Neural progenitor cell (in vitro differentiated cells): Measurements from ENCODE around the gene JAK3. TPM values are rescaled to one million over a fixed set of nuclear protein-coding genes. Genes with fewer than 3 reads are reported as not detected.
"Not testable (repeated sequence)": the region's sequence is repeated elsewhere in the genome, so short reads cannot be mapped to it uniquely, and the experiment has no call there.

Experiments
- DNase-seq: peaks from one replicate; pipeline ENCODE4 v3.0.0-alpha.2; 2016; ENCODE audit warnings: low spot score
- H2AFZ ChIP-seq: fragments of 200-600 bp; sonication (generic); replicated peaks from 2 replicates; pipeline ENCODE4 v1.6.1; 2016; ENCODE audit warnings: antibody characterized with exemption
- H3F3A ChIP-seq: fragments of 200-600 bp; sonication (generic); 2 replicates; pipeline ENCODE4 v1.6.1; 2016; ENCODE audit warnings: antibody characterized with exemption, low read depth
- H3K27ac ChIP-seq: fragments of 200-600 bp; sonication (generic); 2 replicates; pipeline ENCODE4 v1.5.1; 2016; ENCODE audit warnings: mild to moderate bottlenecking
- H3K27me3 ChIP-seq: fragments of 200-600 bp; sonication (generic); 2 replicates; pipeline ENCODE4 v1.6.1; 2016; ENCODE audit warnings: mild to moderate bottlenecking, moderate library complexity
- H3K36me3 ChIP-seq: fragments of 200-600 bp; sonication (generic); 2 replicates; pipeline ENCODE4 v1.5.1; 2016
- H3K4me1 ChIP-seq: fragments of 200-600 bp; sonication (generic); 2 replicates; pipeline ENCODE4 v1.6.1; 2016; ENCODE audit warnings: mixed run types
- H3K4me2 ChIP-seq: fragments of 200-600 bp; sonication (generic); 2 replicates; pipeline ENCODE4 v1.6.1; 2016
- H3K4me3 ChIP-seq: fragments of 200-600 bp; sonication (generic); 2 replicates; pipeline ENCODE4 v1.5.1; 2016
- H3K79me2 ChIP-seq: fragments of 200-600 bp; sonication (generic); 2 replicates; pipeline ENCODE4 v1.6.1; 2016; ENCODE audit warnings: low read depth
- H3K9ac ChIP-seq: fragments of 200-600 bp; sonication (generic); 2 replicates; pipeline ENCODE4 v1.6.1; 2016
- H3K9me3 ChIP-seq: fragments of 200-600 bp; sonication (generic); 2 replicates; pipeline ENCODE4 v1.5.1; 2016; ENCODE audit warnings: low read depth
- H4K20me1 ChIP-seq: fragments of 200-600 bp; sonication (generic); 2 replicates; pipeline ENCODE4 v1.6.1; 2016; ENCODE audit warnings: low read depth
- H3K27ac Mint-ChIP-seq: 3 replicates; pipeline ENCODE4 v1.8.0; 2021; ENCODE audit warnings: mixed read lengths
- H3K27me3 Mint-ChIP-seq: 2 replicates; pipeline ENCODE4 v1.8.0; 2022; ENCODE audit warnings: low read depth, mild to moderate bottlenecking, inconsistent platforms, moderate library complexity, mixed read lengths; ENCODE audit not compliant: insufficient read depth
- H3K36me3 Mint-ChIP-seq: 3 replicates; pipeline ENCODE4 v1.8.0; 2021; ENCODE audit warnings: mixed read lengths
- H3K4me1 Mint-ChIP-seq: 3 replicates; pipeline ENCODE4 v1.8.0; 2021; ENCODE audit warnings: mixed read lengths
- H3K4me3 Mint-ChIP-seq: 3 replicates; pipeline ENCODE4 v1.8.0; 2021; ENCODE audit warnings: mild to moderate bottlenecking, moderate library complexity, mixed read lengths
- H3K9me3 Mint-ChIP-seq: 3 replicates; pipeline ENCODE4 v1.8.0; 2020; ENCODE audit warnings: mixed read lengths
- EZH2 ChIP-seq: fragments of 200-600 bp; sonication (generic); IDR thresholded peaks from 2 replicates; pipeline ENCODE4 v1.6.1; 2017; ENCODE audit warnings: antibody characterized with exemption, mild to moderate bottlenecking, moderate library complexity
- EZH2phosphoT487 ChIP-seq: fragments of 200-600 bp; sonication (generic); IDR thresholded peaks from 2 replicates; pipeline ENCODE4 v1.6.1; 2017; ENCODE audit warnings: antibody characterized with exemption
- total RNA-seq: library from RNA; depleted of rRNA; stranded (reverse); fragments of >200 nt; gene quantifications from 2 replicates; pipeline ENCODE4 v1.2.3, GENCODE V29; 2015; ENCODE audit warnings: low replicate concordance
- TF ChIP-seq, protein P1 (sequence below): fragments of 200-600 bp; sonication (generic); IDR thresholded peaks from 2 replicates; pipeline ENCODE4 v1.5.1; 2017; ENCODE audit warnings: antibody characterized with exemption, mild to moderate bottlenecking

The JAK3 gene
- total RNA-seq, 1 donor from 2014 or later: 3.4 TPM

- H3K4me2 ChIP-seq: no peak overlapping the region
- H3F3A ChIP-seq: peaks cover 3% of the 10 kb centered on the region
- H3K9me3 Mint-ChIP-seq: no peaks in the 10 kb centered on the region
- no peak overlapping the region for H3K4me3 ChIP-seq
- H3K27ac ChIP-seq: no peak overlapping the region
- no peaks in the 10 kb centered on the region for H3K4me1 ChIP-seq
- no peaks in the 10 kb centered on the region for H3K36me3 ChIP-seq
- H3K4me3 Mint-ChIP-seq: no peak overlapping the region
- H3K9ac ChIP-seq: no peak overlapping the region
- no peaks in the 10 kb centered on the region for H3K79me2 ChIP-seq
- no peaks in the 10 kb centered on the region for H3K9me3 ChIP-seq
- peaks cover 18% of the 10 kb centered on the region for H3K27me3 Mint-ChIP-seq
- H3K36me3 Mint-ChIP-seq: no peaks in the 10 kb centered on the region
- no peak overlapping the region for H2AFZ ChIP-seq
- no peaks in the 10 kb centered on the region for H3K27me3 ChIP-seq
- TF ChIP-seq, protein P1, sequence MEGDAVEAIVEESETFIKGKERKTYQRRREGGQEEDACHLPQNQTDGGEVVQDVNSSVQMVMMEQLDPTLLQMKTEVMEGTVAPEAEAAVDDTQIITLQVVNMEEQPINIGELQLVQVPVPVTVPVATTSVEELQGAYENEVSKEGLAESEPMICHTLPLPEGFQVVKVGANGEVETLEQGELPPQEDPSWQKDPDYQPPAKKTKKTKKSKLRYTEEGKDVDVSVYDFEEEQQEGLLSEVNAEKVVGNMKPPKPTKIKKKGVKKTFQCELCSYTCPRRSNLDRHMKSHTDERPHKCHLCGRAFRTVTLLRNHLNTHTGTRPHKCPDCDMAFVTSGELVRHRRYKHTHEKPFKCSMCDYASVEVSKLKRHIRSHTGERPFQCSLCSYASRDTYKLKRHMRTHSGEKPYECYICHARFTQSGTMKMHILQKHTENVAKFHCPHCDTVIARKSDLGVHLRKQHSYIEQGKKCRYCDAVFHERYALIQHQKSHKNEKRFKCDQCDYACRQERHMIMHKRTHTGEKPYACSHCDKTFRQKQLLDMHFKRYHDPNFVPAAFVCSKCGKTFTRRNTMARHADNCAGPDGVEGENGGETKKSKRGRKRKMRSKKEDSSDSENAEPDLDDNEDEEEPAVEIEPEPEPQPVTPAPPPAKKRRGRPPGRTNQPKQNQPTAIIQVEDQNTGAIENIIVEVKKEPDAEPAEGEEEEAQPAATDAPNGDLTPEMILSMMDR: no peak
- TF ChIP-seq EZH2 (no peak), EZH2phosphoT487 (no peak)
- DNase-seq: no peak
- H3K4me1 Mint-ChIP-seq: no peaks in the 10 kb centered on the region
- H4K20me1 ChIP-seq: peaks cover 6% of the 10 kb centered on the region
- H3K27ac Mint-ChIP-seq: no peak overlapping the region
Observed at GRCh38 chr19:17888260-17888659, 40.5 kb upstream of the JAK3 start.

GRCh38 chr19:17887221-17887620 lies 39.4 kb upstream of the JAK3 start:
- not testable (repeated sequence) for H3F3A ChIP-seq, H3K36me3 Mint-ChIP-seq, H3K4me1 Mint-ChIP-seq, H3K4me1 ChIP-seq, H3K9ac ChIP-seq, H3K4me3 ChIP-seq, H3K9me3 Mint-ChIP-seq, H3K9me3 ChIP-seq, H3K27me3 ChIP-seq, H3K27ac Mint-ChIP-seq, H4K20me1 ChIP-seq, H3K79me2 ChIP-seq, H3K4me3 Mint-ChIP-seq, H3K27ac ChIP-seq, H2AFZ ChIP-seq, DNase-seq, H3K4me2 ChIP-seq, H3K36me3 ChIP-seq
- H3K27me3 Mint-ChIP-seq: peaks cover 16% of the 10 kb centered on the region

DNA sequence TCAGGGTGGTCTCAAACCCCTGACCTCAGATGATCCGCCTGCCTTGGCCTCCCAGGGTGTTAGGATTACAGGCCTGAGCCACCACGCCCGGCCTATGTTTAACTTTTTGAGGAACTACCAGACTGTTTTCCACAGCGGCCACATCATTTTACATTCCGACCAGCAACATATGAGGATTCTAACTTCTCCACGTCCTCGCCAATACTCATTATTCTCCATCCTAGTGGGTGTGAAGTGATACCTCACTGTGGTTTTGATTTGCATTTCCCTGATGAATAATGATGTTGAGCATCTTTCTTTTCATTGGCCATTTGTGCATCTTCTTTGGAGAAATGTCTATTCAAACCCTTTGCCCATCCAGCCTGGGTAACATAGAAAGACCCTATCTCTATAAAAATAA lies 38.7 kb upstream of the JAK3 start:
- no peaks in the 10 kb centered on the region for H3K36me3 Mint-ChIP-seq
- H3K4me1 ChIP-seq: no peaks in the 10 kb centered on the region
- no peaks in the 10 kb centered on the region for H3K79me2 ChIP-seq
- H4K20me1 ChIP-seq: peaks cover 6% of the 10 kb centered on the region
- no peak overlapping the region for H3K4me2 ChIP-seq
- peaks cover 3% of the 10 kb centered on the region for H3F3A ChIP-seq
- no peaks in the 10 kb centered on the region for H3K9me3 Mint-ChIP-seq
- peaks cover 13% of the 10 kb centered on the region for H3K27me3 Mint-ChIP-seq
- TF ChIP-seq EZH2phosphoT487 (no peak), EZH2 (no peak)
- TF ChIP-seq, protein P1: no peak
- no peak overlapping the region for H3K27ac ChIP-seq
- DNase-seq: no peak
- H3K4me1 Mint-ChIP-seq: no peaks in the 10 kb centered on the region
- H3K9ac ChIP-seq: no peak overlapping the region
- no peaks in the 10 kb centered on the region for H3K36me3 ChIP-seq
- no peak overlapping the region for H3K27ac Mint-ChIP-seq
- no peaks in the 10 kb centered on the region for H3K27me3 ChIP-seq
- H3K4me3 ChIP-seq: no peak overlapping the region
- no peaks in the 10 kb centered on the region for H3K9me3 ChIP-seq
- no peak overlapping the region for H2AFZ ChIP-seq
- H3K4me3 Mint-ChIP-seq: no peak overlapping the region

DNA sequence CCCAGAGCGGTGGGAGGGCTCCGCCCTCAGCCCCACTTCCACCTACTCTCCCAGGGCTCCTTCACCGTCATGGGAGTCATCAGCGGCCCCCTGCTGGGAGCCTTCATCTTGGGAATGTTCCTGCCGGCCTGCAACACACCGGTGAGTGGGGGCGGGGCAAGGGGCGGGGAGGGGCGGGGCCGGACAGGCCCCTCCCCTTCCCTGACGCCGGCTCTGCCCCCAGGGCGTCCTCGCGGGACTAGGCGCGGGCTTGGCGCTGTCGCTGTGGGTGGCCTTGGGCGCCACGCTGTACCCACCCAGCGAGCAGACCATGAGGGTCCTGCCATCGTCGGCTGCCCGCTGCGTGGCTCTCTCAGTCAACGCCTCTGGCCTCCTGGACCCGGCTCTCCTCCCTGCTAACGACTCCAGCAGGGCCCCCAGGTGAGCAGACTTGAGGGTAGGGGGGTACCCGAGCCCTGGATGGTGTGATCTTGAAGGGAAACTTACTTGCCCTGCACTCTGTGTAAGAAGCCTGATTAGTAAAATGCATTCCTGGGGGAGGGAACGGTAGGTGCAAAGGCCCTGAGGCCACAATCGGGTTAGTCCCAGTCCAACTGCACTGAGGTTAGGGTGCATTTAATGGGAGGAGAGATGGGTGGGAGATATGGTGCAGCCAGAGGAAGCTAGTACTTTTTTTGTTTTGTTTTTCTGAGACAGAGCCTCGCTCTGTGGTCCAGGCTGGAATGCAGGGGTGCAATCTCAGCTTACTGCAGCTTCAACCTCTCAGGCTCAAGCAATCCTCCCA lies 36.0 kb upstream of the JAK3 start:
- Histone ChIP-seq H3K4me2 (no peak overlapping the region), H3K4me1 (no peaks in the 10 kb centered on the region), H3K4me3 (no peak overlapping the region), H3K9me3 (no peaks in the 10 kb centered on the region), H3F3A (no peaks in the 10 kb centered on the region), H3K27me3 (no peaks in the 10 kb centered on the region), H3K79me2 (no peaks in the 10 kb centered on the region), H3K9ac (no peak overlapping the region), H2AFZ (no peak overlapping the region), H4K20me1 (no peaks in the 10 kb centered on the region), H3K27ac (no peak overlapping the region), H3K36me3 (no peaks in the 10 kb centered on the region)
- Mint-ChIP-seq H3K4me1 (no peaks in the 10 kb centered on the region), H3K9me3 (no peaks in the 10 kb centered on the region), H3K27ac (no peak overlapping the region), H3K36me3 (no peaks in the 10 kb centered on the region), H3K4me3 (no peak overlapping the region), H3K27me3 (peaks cover 14% of the 10 kb centered on the region)
- no peak for DNase-seq
- no peak for TF ChIP-seq EZH2
